ENCODE data around the gene SH3RF3. TPM values are rescaled to one million over a fixed set of nuclear protein-coding genes. Genes with fewer than 3 reads are reported as not detected.

Gene SH3RF3
- total RNA-seq, 1 donor from 2014 or later, result 10.8 TPM

- H3K27ac ChIP-seq, result no peak overlapping the region
- H3K36me3 ChIP-seq, result no peaks in the 10 kb centered on the region
- no peak for TF ChIP-seq CTCF (IDR thresholded peaks at IDR 0.05)
- TF ChIP-seq POLR2AphosphoS5 (IDR thresholded peaks at IDR 0.05; ENCODE audit: insufficient read depth in 1 of 2, low read depth in 1 of 2), result no peak
- no peak for TF ChIP-seq POLR2A (IDR thresholded peaks at IDR 0.05)
- no peaks in the 10 kb centered on the region for H3K4me1 ChIP-seq
- DNase-seq (ENCODE audit: extremely low spot score in 2 of 2), result no peak
- no peaks in the 10 kb centered on the region for H3K27me3 ChIP-seq
- no peak overlapping the region for H3K4me3 ChIP-seq
- H3K9me3 ChIP-seq, result no peaks in the 10 kb centered on the region
- intact Hi-C loops (cut with DNase I), result no loop called here
These were observed 74.4 kb downstream of the SH3RF3 start for GRCh38 chr2:109203246-109204011.

- intact Hi-C loops (cut with DNase I), result no loop called here
- no peak for TF ChIP-seq CTCF (IDR thresholded peaks at IDR 0.05)
- no peak for TF ChIP-seq POLR2AphosphoS5 (IDR thresholded peaks at IDR 0.05; ENCODE audit: insufficient read depth in 1 of 2, low read depth in 1 of 2)
- TF ChIP-seq POLR2A (IDR thresholded peaks at IDR 0.05), result no peak
- Histone ChIP-seq H3K27ac (no peak overlapping the region), H3K27me3 (no peaks in the 10 kb centered on the region), H3K4me3 (no peak overlapping the region), H3K36me3 (no peaks in the 10 kb centered on the region), H3K9me3 (no peaks in the 10 kb centered on the region), H3K4me1 (peaks cover 8% of the 10 kb centered on the region)
- DNase-seq (ENCODE audit: extremely low spot score in 2 of 2), result no peak
These were observed 75.4 kb downstream of the SH3RF3 start for GRCh38 chr2:109204412-109204811.

GRCh38 chr2:109205447-109205846 is 76.4 kb downstream of the SH3RF3 start:
- no peaks in the 10 kb centered on the region for H3K36me3 ChIP-seq
- no peak overlapping the region for H3K27ac ChIP-seq
- H3K4me1 ChIP-seq, result peaks cover 19% of the 10 kb centered on the region
- H3K4me3 ChIP-seq, result no peak overlapping the region
- no peaks in the 10 kb centered on the region for H3K9me3 ChIP-seq
- DNase-seq (ENCODE audit: extremely low spot score in 2 of 2), result no peak
- H3K27me3 ChIP-seq, result no peaks in the 10 kb centered on the region
- TF ChIP-seq POLR2A (IDR thresholded peaks at IDR 0.05) (no peak), POLR2AphosphoS5 (IDR thresholded peaks at IDR 0.05; ENCODE audit: insufficient read depth in 1 of 2, low read depth in 1 of 2) (no peak), CTCF (IDR thresholded peaks at IDR 0.05) (no peak)
- intact Hi-C loops (cut with DNase I), result no loop called here

- DNase-seq (ENCODE audit: extremely low spot score in 2 of 2), result no peak
- intact Hi-C loops (cut with DNase I), result no loop called here
- TF ChIP-seq POLR2AphosphoS5 (IDR thresholded peaks at IDR 0.05; ENCODE audit: insufficient read depth in 1 of 2, low read depth in 1 of 2) (no peak), CTCF (IDR thresholded peaks at IDR 0.05) (no peak), POLR2A (IDR thresholded peaks at IDR 0.05) (no peak)
These were observed 77.7 kb downstream of the SH3RF3 start for GRCh38 chr2:109206569-109207146.

GRCh38 chr2:109207176-109207575 is 78.2 kb downstream of the SH3RF3 start:
- Histone ChIP-seq H3K27me3 (no peaks in the 10 kb centered on the region), H3K36me3 (no peaks in the 10 kb centered on the region), H3K4me3 (no peak overlapping the region), H3K4me1 (peaks cover 27% of the 10 kb centered on the region), H3K27ac (no peak overlapping the region), H3K9me3 (no peaks in the 10 kb centered on the region)
- no peak for DNase-seq (ENCODE audit: extremely low spot score in 2 of 2)
- TF ChIP-seq CTCF (IDR thresholded peaks at IDR 0.05) (no peak), POLR2AphosphoS5 (IDR thresholded peaks at IDR 0.05; ENCODE audit: insufficient read depth in 1 of 2, low read depth in 1 of 2) (no peak), POLR2A (IDR thresholded peaks at IDR 0.05) (no peak)
- intact Hi-C loops (cut with DNase I), result no loop called here

More at GRCh38 chr2:109206569-109207146, 77.7 kb downstream of the SH3RF3 start:
- Histone ChIP-seq H3K27me3 (no peaks in the 10 kb centered on the region), H3K4me1 (peaks cover 27% of the 10 kb centered on the region), H3K36me3 (no peaks in the 10 kb centered on the region), H3K9me3 (no peaks in the 10 kb centered on the region), H3K4me3 (no peak overlapping the region), H3K27ac (no peak overlapping the region)

Measured in vagina (tissue), 2 donors.